ENCODE measurements around the gene SPTAN1.

SPTAN1 gene

GRCh38 chr9:128593856-128594255 is 41.5 kb downstream of the SPTAN1 start:
- DNase-seq (ENCODE audit: insufficient read length, low spot score), result no peak
- FAIRE-seq, result no peak

GRCh38 chr9:128595471-128595870 is 43.1 kb downstream of the SPTAN1 start:
- DNase-seq (ENCODE audit: insufficient read length, low spot score), result no peak
- FAIRE-seq, result no peak

- no peak for DNase-seq (ENCODE audit: insufficient read length, low spot score)
- no peak for FAIRE-seq
Measured at GRCh38 chr9:128600099-128600498, 47.7 kb downstream of the SPTAN1 start.

GRCh38 chr9:128603697-128604096 is 51.3 kb downstream of the SPTAN1 start:
- FAIRE-seq (no peak), DNase-seq (ENCODE audit: insufficient read length, low spot score) (no peak)

GRCh38 chr9:128607642-128608350 is 55.4 kb downstream of the SPTAN1 start:
- DNase-seq (ENCODE audit: insufficient read length, low spot score) (no peak), FAIRE-seq (no peak)

- DNase-seq (ENCODE audit: insufficient read length, low spot score) (no peak), FAIRE-seq (no peak)
Measured at GRCh38 chr9:128610897-128611296, 58.5 kb downstream of the SPTAN1 start.

- no peak for FAIRE-seq
- no peak for DNase-seq (ENCODE audit: insufficient read length, low spot score)
Measured at GRCh38 chr9:128611600-128612394, 59.4 kb downstream of the SPTAN1 start.

- no peak for FAIRE-seq
- DNase-seq (ENCODE audit: insufficient read length, low spot score), result no peak
Measured at GRCh38 chr9:128614728-128615127, 62.3 kb downstream of the SPTAN1 start.

GRCh38 chr9:128615571-128615970 is 63.2 kb downstream of the SPTAN1 start:
- no peak for DNase-seq (ENCODE audit: insufficient read length, low spot score)
- no peak for FAIRE-seq

- DNase-seq (ENCODE audit: insufficient read length, low spot score) (no peak), FAIRE-seq (no peak)
Measured at GRCh38 chr9:128617943-128618342, 65.6 kb downstream of the SPTAN1 start.

- no peak for FAIRE-seq
- no peak for DNase-seq (ENCODE audit: insufficient read length, low spot score)
Measured at GRCh38 chr9:128619127-128619526, 66.7 kb downstream of the SPTAN1 start.

GRCh38 chr9:128619779-128620178 is 67.4 kb downstream of the SPTAN1 start:
- FAIRE-seq (no peak), DNase-seq (ENCODE audit: insufficient read length, low spot score) (no peak)

- no peak for DNase-seq (ENCODE audit: insufficient read length, low spot score)
- no peak for FAIRE-seq
Measured at GRCh38 chr9:128621730-128622455, 69.5 kb downstream of the SPTAN1 start.

- DNase-seq (ENCODE audit: insufficient read length, low spot score), result no peak
- FAIRE-seq, result no peak
Measured at GRCh38 chr9:128624566-128624965, 72.2 kb downstream of the SPTAN1 start.

- no peak for DNase-seq (ENCODE audit: insufficient read length, low spot score)
- FAIRE-seq, result no peak
Measured at GRCh38 chr9:128625391-128626146, 73.2 kb downstream of the SPTAN1 start.

GRCh38 chr9:128626181-128626580 is 73.8 kb downstream of the SPTAN1 start:
- FAIRE-seq, result no peak
- no peak for DNase-seq (ENCODE audit: insufficient read length, low spot score)

GRCh38 chr9:128627127-128627715 is 74.8 kb downstream of the SPTAN1 start:
- DNase-seq (ENCODE audit: insufficient read length, low spot score), result no peak
- no peak for FAIRE-seq

GRCh38 chr9:128627906-128628305 is 75.5 kb downstream of the SPTAN1 start:
- DNase-seq (ENCODE audit: insufficient read length, low spot score) (no peak), FAIRE-seq (no peak)

- no peak for DNase-seq (ENCODE audit: insufficient read length, low spot score)
- no peak for FAIRE-seq
Measured at GRCh38 chr9:128628471-128629048, 76.2 kb downstream of the SPTAN1 start.

- DNase-seq (ENCODE audit: insufficient read length, low spot score), result no peak
- no peak for FAIRE-seq
Measured at GRCh38 chr9:128629136-128629535, 76.7 kb downstream of the SPTAN1 start.

Measured in GM19239 (cell line).